Transverse colon (tissue), 4 donors: ENCODE results near the gene SRPK2. TPM values are rescaled to one million over a fixed set of nuclear protein-coding genes. Genes with fewer than 3 reads are reported as not detected.

Experiments
- DNase-seq: peaks from one replicate; pipeline ENCODE4 v3.0.0-alpha.2; 2019
- H3K27ac ChIP-seq, 4 donors: fragments of 200-600 bp; sonication (generic); 2 replicates each; pipeline ENCODE4 v1.5.1; 2016 to 2018; ENCODE audit warnings: inconsistent platforms in 4 of 4
- H3K27me3 ChIP-seq: fragments of 200-600 bp; sonication (generic); 2 replicates; pipeline ENCODE4 v1.5.1; 2017; ENCODE audit warnings: inconsistent platforms
- H3K36me3 ChIP-seq, 4 donors: fragments of 200-600 bp; sonication (generic); 2 replicates each; pipeline ENCODE4 v1.5.1; 2017 to 2019; ENCODE audit warnings: inconsistent platforms in 4 of 4
- H3K4me1 ChIP-seq, 4 donors: fragments of 200-600 bp; sonication (generic); 2 replicates each; pipeline ENCODE4 v1.5.1; 2017 to 2020; ENCODE audit warnings: inconsistent platforms in 4 of 4
- H3K4me3 ChIP-seq, 4 donors: fragments of 200-600 bp; sonication (generic); 1 replicate in 1 of 4; 2 replicates in 3 of 4; pipeline versions ENCODE4 v1.5.1 to v1.6.1; 2017 to 2019; ENCODE audit warnings: inconsistent platforms in 4 of 4
- H3K9me3 ChIP-seq, 2 donors: fragments of 200-600 bp; sonication (generic); 2 replicates each; pipeline ENCODE4 v1.5.1; 2017 to 2019; ENCODE audit warnings: inconsistent platforms in 2 of 2
- CTCF ChIP-seq, 5 experiments: fragments of 200-600 bp in 3 of 5; fragments of 450-650 bp in 2 of 5; sonication (generic) in 3 of 5; IDR thresholded peaks; 1 replicate in 2 of 5; 2 replicates in 3 of 5; pipeline ENCODE4 v1.5.1; 2016 to 2017; ENCODE audit warnings: antibody characterized with exemption in 5 of 5, inconsistent platforms in 3 of 5, mild to moderate bottlenecking in 2 of 5, moderate library complexity in 1 of 5
- EP300 ChIP-seq: sonication (generic); formaldehyde crosslinking; IDR thresholded peaks from one replicate; pipeline ENCODE4 v1.6.1; 2017; ENCODE audit warnings: antibody characterized with exemption, low read depth
- POLR2A ChIP-seq: fragments of 450-650 bp; IDR thresholded peaks from one replicate; pipeline ENCODE4 v1.6.1; 2016; ENCODE audit warnings: antibody characterized with exemption, mild to moderate bottlenecking, moderate library complexity
- POLR2AphosphoS5 ChIP-seq, 3 donors: sonication (generic); formaldehyde crosslinking; IDR thresholded peaks; one replicate each; pipeline ENCODE4 v1.6.1; 2016; ENCODE audit warnings: antibody characterized with exemption in 3 of 3
- WGBS, 2 donors: methylation state at CpG; one replicate each; pipeline ENCODE4 v1.1.5; 2018; ENCODE audit warnings: low coverage in 1 of 2; 5-methylcytosine and 5-hydroxymethylcytosine counted together
- in situ Hi-C, 4 donors: fragments of 200-750 bp; cut with MboI; loops; one replicate each; pipeline versions ENCODE4 v1.15.0 to v1.15.1; 2017; ENCODE audit warnings: low sequenced_read_pairs in 3 of 4, low pct_ligation_motif_present in 1 of 4, low pct_unique_long_range_greater_than_20kb in 1 of 4
- intact Hi-C: fragments of 100-400 bp; cut with DNase I; formaldehyde crosslinking; loops from one replicate; pipeline ENCODE4 v1.15.1; 2023; ENCODE audit warnings: low total_unique reads
- total RNA-seq, 4 donors: library from RNA; depleted of rRNA; stranded (reverse); fragments of >200 nt; gene quantifications; one replicate each; pipeline ENCODE4 v1.1.0, GENCODE V29; 2016

The SRPK2 gene
- total RNA-seq, 4 donors from 2014 or later = 18.3 to 93.1 (median 43.8) TPM

DNA sequence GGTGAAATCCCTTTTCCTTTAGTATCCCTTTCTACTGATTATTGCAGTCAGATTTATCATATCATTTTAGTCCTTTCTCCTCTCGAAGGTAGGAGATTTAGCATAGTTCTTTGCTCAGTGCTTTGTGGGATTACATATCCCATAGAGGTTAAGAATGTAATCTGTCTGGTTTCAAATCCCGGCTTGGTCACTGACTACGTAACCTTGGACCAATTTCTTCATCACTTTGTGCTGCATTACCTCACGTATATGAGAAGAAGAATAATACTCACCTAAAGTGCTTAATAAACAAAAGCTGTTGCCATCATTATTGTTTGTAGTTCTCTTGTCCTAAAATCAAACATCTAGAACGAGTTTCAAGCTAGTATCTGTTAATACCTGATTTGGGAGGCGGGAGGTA lies 300.7 kb downstream of the SRPK2 start:
- Histone ChIP-seq H3K36me3 (peaks cover 0 to 60% (median 28%) of the 10 kb centered on the region in 4 donors), H3K27ac (no peak overlapping the region), H3K27me3 (no peaks in the 10 kb centered on the region), H3K4me3 (no peak overlapping the region), H3K4me1 (peaks cover 0 to 22% (median 3%) of the 10 kb centered on the region in 4 donors), H3K9me3 (no peaks in the 10 kb centered on the region)
- in situ Hi-C loops (no loop called here), intact Hi-C loops (no loop called here)
- 88 to 93% methylated on average over 6 of the region's 6 CpGs for WGBS, 2 donors
- DNase-seq = no peak
- no peak for TF ChIP-seq POLR2A
- no peak for TF ChIP-seq POLR2AphosphoS5 (IDR thresholded peaks at IDR 0.05)
- TF ChIP-seq CTCF (IDR thresholded peaks at IDR 0.05) = no peak
- TF ChIP-seq EP300 = no peak

DNA sequence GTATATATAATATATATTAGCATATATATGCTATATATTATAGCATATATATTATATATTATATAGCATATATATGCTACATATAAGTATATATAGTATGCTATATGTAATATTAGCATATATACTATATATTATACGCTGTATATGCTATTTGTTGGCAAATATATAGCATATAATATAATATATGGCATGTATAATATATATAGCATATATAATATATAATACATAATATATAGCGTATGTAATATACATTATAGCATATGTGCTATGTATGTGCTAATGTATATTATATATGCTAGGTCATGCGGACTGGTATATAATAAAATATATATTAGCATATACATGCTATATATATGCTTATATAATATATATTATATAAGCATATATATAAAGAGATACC lies 301.9 kb downstream of the SRPK2 start:
- Histone ChIP-seq H3K4me3 (no peak overlapping the region), H3K36me3 (peaks cover 0 to 60% (median 29%) of the 10 kb centered on the region in 4 donors), H3K27ac (no peak overlapping the region), H3K27me3 (no peaks in the 10 kb centered on the region), H3K9me3 (no peaks in the 10 kb centered on the region), H3K4me1 (peaks cover 0 to 22% (median 3%) of the 10 kb centered on the region in 4 donors)
- DNase-seq = no peak
- 90 to 96% methylated on average over 3 of the region's 3 CpGs for WGBS, 2 donors
- no peak for TF ChIP-seq EP300
- TF ChIP-seq POLR2A = no peak
- no peak for TF ChIP-seq CTCF (IDR thresholded peaks at IDR 0.05)
- in situ Hi-C loops = no loop called here
- intact Hi-C loops = no loop called here

GRCh38 chr7:105084581-105084980 lies 304.1 kb downstream of the SRPK2 start:
- H3K4me3 ChIP-seq = no peak overlapping the region
- intact Hi-C loops = no loop called here
- no peak for DNase-seq
- H3K27me3 ChIP-seq = no peaks in the 10 kb centered on the region
- H3K9me3 ChIP-seq = no peaks in the 10 kb centered on the region
- H3K36me3 ChIP-seq = peaks cover 0 to 64% (median 32%) of the 10 kb centered on the region in 4 donors
- WGBS, 2 donors = 100% methylated on average over 1 of the region's 1 CpG
- peaks cover 0 to 22% (median 3%) of the 10 kb centered on the region in 4 donors for H3K4me1 ChIP-seq
- peak overlapping the region in 1 of 4 donors; percentile 23 for H3K27ac ChIP-seq
- peak in 1 of 3 donors; percentile 43 for TF ChIP-seq POLR2AphosphoS5 (IDR thresholded peaks at IDR 0.05)
- TF ChIP-seq POLR2A = no peak
- in situ Hi-C loops = no loop called here

- H3K27ac ChIP-seq = no peak overlapping the region
- H3K36me3 ChIP-seq = peaks cover 0 to 91% (median 45%) of the 10 kb centered on the region in 4 donors
- DNase-seq = no peak
- H3K4me1 ChIP-seq = peaks cover 0 to 9% (median 2%) of the 10 kb centered on the region in 4 donors
- no peaks in the 10 kb centered on the region for H3K9me3 ChIP-seq
- H3K4me3 ChIP-seq = no peak overlapping the region
- 95 to 97% methylated on average over 5 to 6 of the region's 6 CpGs for WGBS, 2 donors
- H3K27me3 ChIP-seq = no peaks in the 10 kb centered on the region
- intact Hi-C loops (no loop called here), in situ Hi-C loops (no loop called here)
- no peak for TF ChIP-seq POLR2A
- no peak for TF ChIP-seq POLR2AphosphoS5 (IDR thresholded peaks at IDR 0.05)
- no peak for TF ChIP-seq EP300
- no peak for TF ChIP-seq CTCF (IDR thresholded peaks at IDR 0.05)
Observed at GRCh38 chr7:105079348-105079747, 309.4 kb downstream of the SRPK2 start.

GRCh38 chr7:105073143-105073542 lies 315.6 kb downstream of the SRPK2 start:
- intact Hi-C loops = no loop called here
- Histone ChIP-seq H3K4me3 (no peak overlapping the region), H3K9me3 (no peaks in the 10 kb centered on the region), H3K27me3 (no peaks in the 10 kb centered on the region), H3K36me3 (peaks cover 0 to 76% (median 34%) of the 10 kb centered on the region in 4 donors), H3K4me1 (no peaks in the 10 kb centered on the region), H3K27ac (no peak overlapping the region)
- 89 to 100% methylated on average over 1 of the region's 1 CpG for WGBS, 2 donors
- TF ChIP-seq POLR2A (no peak), EP300 (no peak), CTCF (IDR thresholded peaks at IDR 0.05) (no peak), POLR2AphosphoS5 (IDR thresholded peaks at IDR 0.05) (no peak)
- no peak for DNase-seq
- in situ Hi-C loops = no loop called here
